Measurements from ENCODE around the gene HECW1.
A peak's percentile ranks its signal among the peaks of the same experiment; 100 is the strongest.
"Not testable (repeated sequence)": the region's sequence is repeated elsewhere in the genome, so short reads cannot be mapped to it uniquely, and the experiment has no call there.

Gene HECW1

DNA sequence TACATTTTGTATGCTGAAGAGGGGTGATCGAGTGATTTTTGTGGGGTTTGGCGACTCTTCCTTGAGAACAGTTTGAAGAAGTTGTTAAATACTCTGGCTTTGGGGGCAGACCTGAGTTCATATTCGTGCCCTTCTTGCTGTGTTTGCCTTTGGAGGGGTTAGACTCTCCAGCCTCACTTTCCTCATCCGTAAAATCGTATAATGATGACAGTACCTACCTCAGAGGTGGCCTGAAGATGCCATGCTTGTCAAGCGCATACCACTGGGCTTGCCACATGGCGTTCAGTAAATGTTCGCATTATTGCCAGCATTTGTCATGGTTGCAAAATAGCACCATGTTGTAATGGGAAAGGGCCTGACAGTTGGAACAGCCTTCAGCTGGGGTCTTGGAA lies 471.7 kb downstream of the HECW1 start:
- Histone ChIP-seq H3K9me3 (no peaks in the 10 kb centered on the region), H3K4me3 (peak overlapping the region; percentile 76 to 85), H3K36me3 (no peaks in the 10 kb centered on the region), H3K27me3 (no peaks in the 10 kb centered on the region), H3K27ac (peak overlapping the region; percentile 87 to 91), H3K4me1 (peaks cover 0 to 53% (median 28%) of the 10 kb centered on the region in 4 donors)
- no peak for TF ChIP-seq CTCF (IDR thresholded peaks at IDR 0.05)
- no peak for DNase-seq
- intact Hi-C loops (cut with DNase I; ENCODE audit: low total_unique reads), result loop anchor here (5.0 to 10.0 kb wide), 3 partner anchors 61 to 251 kb away; no protein-coding TSS in a partner anchor

DNA sequence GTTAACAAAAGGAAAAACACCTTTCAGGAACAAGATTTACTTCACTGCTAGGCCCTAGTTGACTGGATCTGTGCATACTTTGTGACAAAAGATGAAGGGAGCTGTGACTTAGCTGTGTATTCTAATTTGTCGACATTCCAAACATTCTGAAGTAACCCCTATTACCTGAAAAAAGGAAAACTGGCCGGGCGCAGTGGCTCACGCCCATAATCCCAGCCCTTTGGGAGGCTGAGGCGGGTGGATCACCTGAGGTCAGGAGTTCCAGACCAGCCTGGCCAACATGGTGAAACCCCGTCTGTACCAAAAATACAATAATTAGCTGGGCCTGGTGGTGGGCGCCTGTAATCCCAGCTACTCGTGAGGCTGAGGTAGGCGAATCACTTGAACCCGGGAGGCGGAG lies 472.3 kb downstream of the HECW1 start:
- not testable (repeated sequence) for H3K36me3 ChIP-seq, H3K9me3 ChIP-seq, H3K27me3 ChIP-seq, DNase-seq
- intact Hi-C loops (cut with DNase I; ENCODE audit: low total_unique reads), result loop anchor here (5.0 to 10.0 kb wide), 3 partner anchors 60 to 250 kb away; no protein-coding TSS in a partner anchor
- Histone ChIP-seq H3K4me3 (peak overlapping the region; percentile 76 to 85), H3K27ac (peak overlapping the region; percentile 87 to 91), H3K4me1 (peaks cover 0 to 58% (median 28%) of the 10 kb centered on the region in 4 donors)

DNA sequence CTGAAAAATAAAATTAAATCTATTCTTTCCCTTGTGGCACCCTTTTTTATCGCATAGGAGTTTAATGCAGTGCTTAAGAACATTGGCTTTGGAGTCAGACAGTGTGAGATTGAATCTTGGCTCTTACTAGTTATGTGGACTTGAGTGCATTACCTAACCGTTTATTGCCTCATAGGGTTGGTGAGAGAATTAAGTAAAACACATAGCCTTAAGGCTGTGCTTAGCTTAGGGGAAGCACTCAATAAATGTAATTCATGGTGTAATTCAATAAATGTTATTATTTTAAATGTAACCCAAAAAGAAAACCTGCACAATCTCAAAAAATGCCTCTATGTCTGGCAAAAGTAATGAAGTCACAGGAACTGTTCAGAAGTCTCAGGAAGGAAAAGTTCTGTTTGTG lies 473.1 kb downstream of the HECW1 start:
- no peak for TF ChIP-seq CTCF (IDR thresholded peaks at IDR 0.05)
- no peaks in the 10 kb centered on the region for H3K36me3 ChIP-seq
- H3K9me3 ChIP-seq, result no peaks in the 10 kb centered on the region
- intact Hi-C loops (cut with DNase I; ENCODE audit: low total_unique reads), result loop anchor here (10.0 kb wide), 2 partner anchors 59 to 249 kb away; no protein-coding TSS in a partner anchor
- peak overlapping the region; percentile 76 to 85 for H3K4me3 ChIP-seq
- no peaks in the 10 kb centered on the region for H3K27me3 ChIP-seq
- H3K27ac ChIP-seq, result peak overlapping the region; percentile 48 to 87
- no peak for DNase-seq
- peaks cover 0 to 67% (median 29%) of the 10 kb centered on the region in 4 donors for H3K4me1 ChIP-seq

DNA sequence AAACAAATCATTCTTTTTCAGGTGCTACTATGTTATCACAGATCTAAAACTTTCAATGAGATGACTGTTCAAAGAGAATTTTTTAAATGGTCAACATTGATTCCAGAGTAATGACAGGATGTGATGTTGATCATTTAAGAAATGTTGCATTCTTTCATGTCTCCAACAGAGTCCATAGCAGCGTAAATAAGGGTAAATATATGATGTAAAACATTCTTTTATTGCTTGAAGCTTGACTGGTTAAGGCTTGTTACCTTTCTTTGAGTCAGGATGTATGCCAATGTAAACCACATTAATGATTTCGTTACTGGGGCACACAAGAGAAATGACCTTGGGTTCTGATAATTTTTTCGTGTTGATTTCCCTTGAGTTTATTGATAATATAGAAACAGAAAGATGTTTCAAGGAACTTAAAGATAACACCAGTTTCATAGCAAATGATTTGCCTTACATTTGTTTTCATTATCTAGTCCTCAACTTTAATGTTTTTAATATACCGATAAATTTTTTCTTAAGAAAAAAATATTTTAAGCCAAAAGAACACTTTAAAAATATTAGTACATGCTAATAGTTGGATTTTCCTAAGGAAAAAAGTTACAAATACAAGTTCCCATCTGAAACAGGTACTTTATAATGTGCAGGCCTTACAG lies 473.9 kb downstream of the HECW1 start:
- Histone ChIP-seq H3K9me3 (no peaks in the 10 kb centered on the region), H3K4me3 (peak overlapping the region in 1 of 2 donors; percentile 5), H3K36me3 (no peaks in the 10 kb centered on the region), H3K27me3 (no peaks in the 10 kb centered on the region), H3K4me1 (peaks cover 0 to 75% (median 33%) of the 10 kb centered on the region in 4 donors), H3K27ac (peak overlapping the region; percentile 48 to 87)
- no peak for DNase-seq
- intact Hi-C loops (cut with DNase I; ENCODE audit: low total_unique reads), result loop anchor here (10.0 kb wide), 2 partner anchors 58 to 248 kb away; no protein-coding TSS in a partner anchor
- TF ChIP-seq CTCF (IDR thresholded peaks at IDR 0.05), result no peak

DNA sequence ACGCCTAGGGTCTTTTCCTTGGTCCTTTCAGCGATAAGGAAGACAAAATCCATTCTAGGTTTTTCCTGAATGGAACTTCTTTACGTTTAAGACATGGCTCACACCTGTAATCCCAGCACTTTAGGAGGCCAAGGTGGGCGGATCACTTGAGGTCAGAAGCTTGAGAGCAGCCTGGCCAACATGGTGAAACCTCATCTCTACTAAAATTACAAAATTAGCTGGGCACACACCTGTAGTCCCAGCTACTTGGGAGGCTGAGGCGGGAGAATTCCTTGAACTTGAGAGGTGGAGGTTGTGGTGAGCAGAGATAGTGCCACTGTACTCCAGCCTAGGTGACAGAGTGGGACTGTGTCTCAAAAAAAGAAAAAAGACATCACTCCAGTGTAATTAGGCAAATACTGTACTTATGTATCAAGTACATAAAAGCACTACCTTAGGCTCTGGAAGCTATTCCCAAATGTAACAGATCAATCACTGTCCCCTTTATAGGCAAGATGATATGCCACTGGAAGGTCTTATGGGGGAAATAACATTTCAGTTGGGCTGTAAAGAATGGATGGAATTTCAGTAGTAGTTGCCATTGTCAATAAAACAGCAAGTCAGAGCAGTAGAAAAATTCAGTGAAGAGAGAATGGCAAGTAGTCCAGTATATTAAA lies 476.2 kb downstream of the HECW1 start:
- no peak for DNase-seq
- H3K4me3 ChIP-seq, result no peak overlapping the region
- H3K36me3 ChIP-seq, result no peaks in the 10 kb centered on the region
- intact Hi-C loops (cut with DNase I; ENCODE audit: low total_unique reads), result loop anchor here (10.0 kb wide), 2 partner anchors 56 to 246 kb away; no protein-coding TSS in a partner anchor
- no peak for TF ChIP-seq CTCF (IDR thresholded peaks at IDR 0.05)
- peak overlapping the region; percentile 6 to 7 for H3K27ac ChIP-seq
- no peaks in the 10 kb centered on the region for H3K27me3 ChIP-seq
- H3K9me3 ChIP-seq, result no peaks in the 10 kb centered on the region
- H3K4me1 ChIP-seq, result peaks cover 0 to 94% (median 35%) of the 10 kb centered on the region in 4 donors

DNA sequence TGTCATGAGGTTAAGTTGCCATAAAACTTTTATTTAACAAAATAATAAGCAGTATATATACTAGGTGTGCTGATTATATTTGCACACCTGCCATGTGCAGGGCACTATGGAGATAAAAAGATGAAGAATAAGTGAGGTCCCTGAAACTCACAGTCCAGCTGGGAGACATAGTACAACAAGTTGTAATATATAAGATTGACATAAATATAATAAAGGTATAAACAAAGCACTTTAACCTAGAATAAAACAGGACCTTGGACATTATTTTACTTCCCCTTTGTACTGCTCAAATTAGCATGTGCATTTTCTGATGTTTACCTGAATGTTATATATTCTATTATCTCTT lies 476.7 kb downstream of the HECW1 start:
- intact Hi-C loops (cut with DNase I; ENCODE audit: low total_unique reads), result loop anchor here (10.0 kb wide), 2 partner anchors 56 to 246 kb away; no protein-coding TSS in a partner anchor
- H3K36me3 ChIP-seq, result no peaks in the 10 kb centered on the region
- peaks cover 0 to 99% (median 35%) of the 10 kb centered on the region in 4 donors for H3K4me1 ChIP-seq
- no peak for DNase-seq
- H3K4me3 ChIP-seq, result no peak overlapping the region
- H3K27me3 ChIP-seq, result no peaks in the 10 kb centered on the region
- no peaks in the 10 kb centered on the region for H3K9me3 ChIP-seq
- peak overlapping the region; percentile 6 to 7 for H3K27ac ChIP-seq
- no peak for TF ChIP-seq CTCF (IDR thresholded peaks at IDR 0.05)
